ENCODE results near the gene MISP. TPM values are rescaled to one million over a fixed set of nuclear protein-coding genes. Genes with fewer than 3 reads are reported as not detected.

The MISP gene
- total and polyA plus RNA-seq, 2 of the 4 experiments (the other 2 are of a cell fraction) = not detected

- Histone ChIP-seq H4K91ac (ENCODE audit: insufficient read depth, low read depth, low read length) (no peak overlapping the region), H3K14ac (replicated peaks; ENCODE audit: low read depth, low read length) (no peak overlapping the region), H3K9me1 (ENCODE audit: insufficient read depth, low read length) (no peaks in the 10 kb centered on the region), H4K8ac (ENCODE audit: low read depth in 2 of 2, low read length in 2 of 2) (no peak overlapping the region), H3K27me3 (ENCODE audit: control insufficient read depth, insufficient read depth, low read length) (no peaks in the 10 kb centered on the region), H3K9ac (ENCODE audit: low read depth, low read length) (no peak overlapping the region), H3K4ac (ENCODE audit: low read depth, low read length) (no peak overlapping the region), H3K4me2 (ENCODE audit: low read depth, low read length) (no peak overlapping the region), H3K4me3 (ENCODE audit: insufficient read depth, low read depth, low read length) (no peak overlapping the region), H2AFZ (replicated peaks; ENCODE audit: low read length, poor library complexity) (no peak overlapping the region), H3K27ac (ENCODE audit: insufficient read depth, low read length) (no peak overlapping the region), H4K20me1 (ENCODE audit: insufficient read depth, low read length) (no peaks in the 10 kb centered on the region), H2BK15ac (ENCODE audit: low read depth, low read length) (no peak overlapping the region), H3K56ac (ENCODE audit: extremely low read depth, insufficient read depth, low read length) (no peak overlapping the region), H3K23ac (ENCODE audit: low read depth, low read length) (no peak overlapping the region), H2AK5ac (ENCODE audit: low read depth, low read length) (no peak overlapping the region), H2BK120ac (ENCODE audit: low read depth, low read length) (no peak overlapping the region), H2AK9ac (replicated peaks; ENCODE audit: low read depth, low read length, poor library complexity) (no peak overlapping the region), H3K18ac (ENCODE audit: low read depth, low read length) (no peak overlapping the region), H2BK5ac (ENCODE audit: low read depth, low read length, poor library complexity, severe bottlenecking) (no peak overlapping the region), H3K36me3 (ENCODE audit: control insufficient read depth, insufficient read depth, low read length) (peaks cover 8% of the 10 kb centered on the region), H3K79me1 (ENCODE audit: low read depth in 1 of 2, low read length in 2 of 2) (no peaks in the 10 kb centered on the region), H4K5ac (ENCODE audit: low read depth, low read length) (no peak overlapping the region), H3K4me1 (ENCODE audit: control insufficient read depth, insufficient read depth, low read length) (no peaks in the 10 kb centered on the region), H3K9me3 (ENCODE audit: control insufficient read depth, insufficient read depth, low read length) (no peaks in the 10 kb centered on the region), H2BK20ac (ENCODE audit: low read depth, low read length) (no peak overlapping the region)
- 67% methylated on average over 2 of the region's 13 CpGs; no CpG with 5 or more reads in 1 of the 2 experiments for WGBS, 2 experiments (ENCODE audit: extremely low coverage in 2 of 2, insufficient read length in 1 of 2)
- CTCF ChIA-PET = no interaction called here
- dilution Hi-C loops (cut with HindIII; ENCODE audit: low sequenced_read_pairs, unreplicated experiment) = no loop called here
- POLR2A ChIA-PET (ENCODE audit: unreplicated experiment) = no interaction called here
- DNase-seq = no peak
- no peak for ATAC-seq (ENCODE audit: low read depth)
- BruUV-seq (replicated peaks) = no TSS peak
- TF ChIP-seq BHLHE40 (IDR thresholded peaks at IDR 0.05; ENCODE audit: low read depth, low read length) (no peak), CEBPB (IDR thresholded peaks at IDR 0.05; ENCODE audit: low read depth, low read length) (no peak), MAZ (IDR thresholded peaks at IDR 0.05; ENCODE audit: borderline replicate concordance, low read depth, low read length) (no peak), RFX5 (IDR thresholded peaks at IDR 0.05; ENCODE audit: low read depth, low read length) (no peak), POLR2A (IDR thresholded peaks at IDR 0.05; ENCODE audit: low read depth, low read length) (no peak), RAD21 (IDR thresholded peaks at IDR 0.05; ENCODE audit: low read length) (no peak), RCOR1 (IDR thresholded peaks at IDR 0.05; ENCODE audit: insufficient replicate concordance, low read length) (no peak), USF2 (IDR thresholded peaks at IDR 0.05; ENCODE audit: low read depth, low read length) (no peak), SMC3 (IDR thresholded peaks at IDR 0.05; ENCODE audit: low read depth, low read length) (no peak), MXI1 (IDR thresholded peaks at IDR 0.05; ENCODE audit: borderline replicate concordance, low read depth, low read length) (no peak), FOS (IDR thresholded peaks at IDR 0.05; ENCODE audit: low read depth, low read length) (no peak), CHD1 (IDR thresholded peaks at IDR 0.05; ENCODE audit: low read depth, low read length) (no peak), ELK1 (IDR thresholded peaks at IDR 0.05; ENCODE audit: borderline replicate concordance, low read depth, low read length) (no peak), CTCF (conservative IDR thresholded peaks at IDR 0.05; ENCODE audit: low read depth, low read length) (no peak), NFE2L2 (IDR thresholded peaks at IDR 0.05; ENCODE audit: low read depth, low read length) (no peak), MAFK (IDR thresholded peaks at IDR 0.05; ENCODE audit: low read depth, low read length) (no peak)
- intact Hi-C loops (cut with micrococcal nuclease) = loop anchor here (1.0 kb wide), 2 partner anchors 69 to 150 kb away; no protein-coding TSS in a partner anchor
- in situ Hi-C loops (cut with MboI; ENCODE audit: low sequenced_read_pairs) = loop anchor here (5.0 kb wide), 2 partner anchors 67 to 147 kb away; partner anchors contain the start of gene HCN2
These were observed 16.2 kb upstream of the MISP start for GRCh38 chr19:734716-735115.
